GM18951 (cell line): Measurements from ENCODE around the gene OLFM3.

ENCODE experiments used
- POLR2A ChIP-seq: IDR thresholded peaks from 4 replicates; pipeline ENCODE4 v1.6.1; 2011; ENCODE audit warnings: mild to moderate bottlenecking; ENCODE audit not compliant: insufficient read length, insufficient read depth; ENCODE audit errors: extremely low read depth
- in situ Hi-C: fragments of 300-500 bp; cut with MboI; formaldehyde crosslinking; loops from one replicate; pipeline ENCODE4 v1.12.0; 2022; ENCODE audit warnings: low sequenced_read_pairs, mixed read lengths, inconsistent platforms; ENCODE audit not compliant: unreplicated experiment

The OLFM3 gene

GRCh38 chr1:101781201-101781831 is 215.4 kb downstream of the OLFM3 start:
- TF ChIP-seq POLR2A: no peak
- in situ Hi-C loops: no loop called here

DNA sequence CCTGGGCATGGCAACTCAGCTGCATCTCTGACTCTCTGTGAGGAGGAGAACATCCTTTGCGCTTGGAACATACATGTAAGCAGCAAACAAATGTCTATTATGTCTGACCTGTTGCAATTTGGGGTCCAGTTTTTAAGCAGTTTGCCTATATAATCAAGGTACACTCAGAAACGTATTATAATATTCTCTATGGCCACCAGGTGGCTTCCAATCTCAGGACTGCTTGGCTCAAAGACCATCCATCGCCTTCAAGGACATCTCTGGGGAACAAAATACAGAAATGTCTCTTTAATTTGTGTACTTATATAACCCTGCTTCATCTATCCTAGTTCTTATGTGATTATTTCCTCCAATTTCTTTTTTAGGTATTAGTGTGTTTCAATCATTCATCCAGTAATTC is 227.2 kb downstream of the OLFM3 start:
- no peak for TF ChIP-seq POLR2A
- in situ Hi-C loops: loop anchor here (25.0 kb wide), 1 partner anchor 257 kb away; no protein-coding TSS in a partner anchor

DNA sequence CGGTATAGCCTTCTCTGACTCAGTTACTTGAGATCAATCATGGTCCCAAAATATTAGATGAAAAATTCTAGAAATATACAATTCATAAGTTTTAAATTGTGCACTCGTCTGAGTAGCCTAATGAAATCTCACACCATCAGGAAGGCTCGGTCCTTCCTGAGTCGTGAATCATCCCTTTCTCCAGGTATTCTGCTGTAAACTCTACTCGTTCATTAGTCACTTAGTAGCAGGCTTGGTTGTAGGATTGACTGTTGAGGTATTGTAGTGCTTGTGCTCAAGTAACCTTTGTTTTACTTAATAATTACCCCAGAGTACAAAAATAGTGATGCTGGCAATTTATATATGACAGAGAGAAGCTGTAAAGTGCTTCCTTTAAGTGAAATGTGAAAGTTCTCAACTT is 238.7 kb downstream of the OLFM3 start:
- no peak for TF ChIP-seq POLR2A
- in situ Hi-C loops: loop anchor here (25.0 kb wide), 1 partner anchor 246 kb away; no protein-coding TSS in a partner anchor

DNA sequence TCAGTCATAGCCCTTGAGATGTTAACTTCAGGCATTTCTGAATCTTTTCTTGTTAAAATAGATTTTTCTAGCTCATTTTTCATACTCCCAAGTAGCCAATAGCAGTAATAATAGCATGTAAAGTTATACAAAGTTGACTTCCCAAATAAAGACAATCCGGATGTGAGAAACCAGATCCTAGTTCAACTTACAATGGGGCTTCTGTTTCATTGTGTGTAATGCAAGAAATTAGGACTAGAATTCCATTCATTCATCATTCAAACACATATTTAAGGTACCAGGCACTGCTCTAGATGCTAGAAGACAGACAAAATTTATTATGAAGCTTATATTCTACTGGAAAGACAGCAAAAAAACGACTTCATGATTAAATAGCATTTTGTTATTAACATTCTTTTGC is 240.3 kb downstream of the OLFM3 start:
- in situ Hi-C loops: loop anchor here (25.0 kb wide), 1 partner anchor 244 kb away; no protein-coding TSS in a partner anchor
- TF ChIP-seq POLR2A: no peak
